ENCODE data around the gene CARS2.

Gene CARS2

GRCh38 chr13:110643324-110643723, 62.6 kb downstream of the CARS2 start:
- Histone ChIP-seq H3K9me3 (ENCODE audit: insufficient read depth, low read length, severe bottlenecking) (no peaks in the 10 kb centered on the region), H3K79me2 (ENCODE audit: insufficient read depth, low read length) (no peaks in the 10 kb centered on the region), H3K4me2 (ENCODE audit: insufficient read depth, low read length) (no peak overlapping the region), H2AFZ (ENCODE audit: low read depth, low read length) (no peak overlapping the region), H3K9ac (ENCODE audit: low read depth, low read length) (no peak overlapping the region), H3K27me3 (ENCODE audit: insufficient read depth, low read length, poor library complexity) (no peaks in the 10 kb centered on the region), H3K36me3 (ENCODE audit: insufficient read depth, low read length) (peaks cover 83% of the 10 kb centered on the region), H3K4me3 (ENCODE audit: low read depth in 1 of 2, low read length in 2 of 2) (no peak overlapping the region), H3K4me1 (ENCODE audit: insufficient read depth, low read length) (no peaks in the 10 kb centered on the region), H3K27ac (ENCODE audit: low read length) (no peak overlapping the region), H4K20me1 (ENCODE audit: insufficient read depth, low read length) (peaks cover 29% of the 10 kb centered on the region; the same call in 1 of the 2 replicates)
- TF ChIP-seq EZH2 (IDR thresholded peaks at IDR 0.05; ENCODE audit: borderline replicate concordance, low read depth, low read length, severe bottlenecking) = no peak
- TF ChIP-seq CTCF (IDR thresholded peaks at IDR 0.05; ENCODE audit: borderline replicate concordance, extremely low read depth, low read length, poor library complexity, severe bottlenecking) = no peak
- no peak for DNase-seq
- ATAC-seq (ENCODE audit: insufficient read depth, low read depth) = no peak

GRCh38 chr13:110642291-110642981, 63.5 kb downstream of the CARS2 start:
- Histone ChIP-seq H2AFZ (ENCODE audit: low read depth, low read length) (no peak overlapping the region), H3K9me3 (ENCODE audit: insufficient read depth, low read length, severe bottlenecking) (no peaks in the 10 kb centered on the region), H3K27me3 (ENCODE audit: insufficient read depth, low read length, poor library complexity) (no peaks in the 10 kb centered on the region), H4K20me1 (ENCODE audit: insufficient read depth, low read length) (peaks cover 34% of the 10 kb centered on the region; the same call in 1 of the 2 replicates), H3K4me1 (ENCODE audit: insufficient read depth, low read length) (no peaks in the 10 kb centered on the region), H3K36me3 (ENCODE audit: insufficient read depth, low read length) (peaks cover 89% of the 10 kb centered on the region), H3K9ac (ENCODE audit: low read depth, low read length) (no peak overlapping the region), H3K79me2 (ENCODE audit: insufficient read depth, low read length) (no peaks in the 10 kb centered on the region), H3K4me3 (ENCODE audit: low read depth in 1 of 2, low read length in 2 of 2) (no peak overlapping the region), H3K27ac (ENCODE audit: low read length) (no peak overlapping the region), H3K4me2 (ENCODE audit: insufficient read depth, low read length) (no peak overlapping the region)
- TF ChIP-seq CTCF (IDR thresholded peaks at IDR 0.05; ENCODE audit: borderline replicate concordance, extremely low read depth, low read length, poor library complexity, severe bottlenecking) (no peak), EZH2 (IDR thresholded peaks at IDR 0.05; ENCODE audit: borderline replicate concordance, low read depth, low read length, severe bottlenecking) (no peak)
- ATAC-seq (ENCODE audit: insufficient read depth, low read depth) = no peak
- no peak for DNase-seq

GRCh38 chr13:110641055-110642015, 64.6 kb downstream of the CARS2 start:
- no peak overlapping the region for H3K4me2 ChIP-seq (ENCODE audit: insufficient read depth, low read length)
- TF ChIP-seq EZH2 (IDR thresholded peaks at IDR 0.05; ENCODE audit: borderline replicate concordance, low read depth, low read length, severe bottlenecking) (no peak), CTCF (IDR thresholded peaks at IDR 0.05; ENCODE audit: borderline replicate concordance, extremely low read depth, low read length, poor library complexity, severe bottlenecking) (no peak)
- peaks cover 96% of the 10 kb centered on the region for H3K36me3 ChIP-seq (ENCODE audit: insufficient read depth, low read length)
- H3K27ac ChIP-seq (ENCODE audit: low read length) = no peak overlapping the region
- H3K9me3 ChIP-seq (ENCODE audit: insufficient read depth, low read length, severe bottlenecking) = no peaks in the 10 kb centered on the region
- no peak overlapping the region for H2AFZ ChIP-seq (ENCODE audit: low read depth, low read length)
- no peak overlapping the region for H3K9ac ChIP-seq (ENCODE audit: low read depth, low read length)
- ATAC-seq (ENCODE audit: insufficient read depth, low read depth) (no peak), DNase-seq (no peak)
- H3K79me2 ChIP-seq (ENCODE audit: insufficient read depth, low read length) = no peaks in the 10 kb centered on the region
- H3K27me3 ChIP-seq (ENCODE audit: insufficient read depth, low read length, poor library complexity) = no peaks in the 10 kb centered on the region
- H4K20me1 ChIP-seq (ENCODE audit: insufficient read depth, low read length) = peaks cover 36% of the 10 kb centered on the region; the same call in 1 of the 2 replicates
- no peaks in the 10 kb centered on the region for H3K4me1 ChIP-seq (ENCODE audit: insufficient read depth, low read length)
- H3K4me3 ChIP-seq (ENCODE audit: low read depth in 1 of 2, low read length in 2 of 2) = no peak overlapping the region

Measured in DND-41 (cell line).